GM21529 (cell line): ENCODE measurements around the gene CAPN2.
"Not testable (repeated sequence)": the region's sequence is repeated elsewhere in the genome, so short reads cannot be mapped to it uniquely, and the experiment has no call there.

Experiments used
- ATAC-seq: cut with Tn5 transposase; IDR thresholded peaks from one replicate; pipeline ENCODE4 v1.9.1; 2021; ENCODE audit not compliant: unreplicated experiment

Gene CAPN2

DNA sequence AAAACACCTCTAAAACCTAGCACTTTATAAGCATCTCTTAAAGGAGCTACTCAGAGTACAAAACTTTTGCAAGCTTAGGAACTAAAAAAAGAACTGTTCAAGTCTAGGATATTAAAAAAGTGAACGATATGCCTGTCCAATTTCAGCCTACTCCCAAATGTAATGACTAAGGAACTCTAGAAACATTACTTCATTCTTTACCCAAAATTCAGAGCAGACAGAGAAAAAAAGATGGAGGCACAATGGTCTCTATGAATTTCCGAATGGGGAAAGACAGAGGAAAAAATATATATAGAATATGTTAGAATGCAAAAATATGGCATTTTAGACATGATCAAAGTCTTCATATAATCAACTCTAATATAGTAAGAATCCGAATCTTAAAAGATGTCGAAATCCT is 72.2 kb downstream of the CAPN2 start:
- no peak for ATAC-seq

DNA sequence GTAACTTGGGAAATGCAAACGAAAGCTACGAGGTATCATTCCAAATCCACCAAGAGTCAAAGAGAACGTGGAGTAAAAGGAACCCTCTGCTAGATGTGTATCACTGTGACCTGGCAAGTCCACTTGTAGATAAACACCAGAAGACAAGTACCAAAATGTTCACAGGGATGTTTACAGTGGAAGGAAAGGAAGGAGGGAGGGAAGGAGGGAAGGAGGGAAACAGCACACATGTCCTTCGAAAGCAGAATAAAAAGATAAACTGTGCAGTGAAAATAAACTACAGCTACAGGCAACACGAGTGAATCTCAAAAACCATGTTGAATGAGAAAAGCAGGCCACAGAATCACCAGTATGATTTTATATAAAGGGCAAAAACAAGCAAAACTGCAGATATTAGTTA is 73.5 kb downstream of the CAPN2 start:
- no peak for ATAC-seq

DNA sequence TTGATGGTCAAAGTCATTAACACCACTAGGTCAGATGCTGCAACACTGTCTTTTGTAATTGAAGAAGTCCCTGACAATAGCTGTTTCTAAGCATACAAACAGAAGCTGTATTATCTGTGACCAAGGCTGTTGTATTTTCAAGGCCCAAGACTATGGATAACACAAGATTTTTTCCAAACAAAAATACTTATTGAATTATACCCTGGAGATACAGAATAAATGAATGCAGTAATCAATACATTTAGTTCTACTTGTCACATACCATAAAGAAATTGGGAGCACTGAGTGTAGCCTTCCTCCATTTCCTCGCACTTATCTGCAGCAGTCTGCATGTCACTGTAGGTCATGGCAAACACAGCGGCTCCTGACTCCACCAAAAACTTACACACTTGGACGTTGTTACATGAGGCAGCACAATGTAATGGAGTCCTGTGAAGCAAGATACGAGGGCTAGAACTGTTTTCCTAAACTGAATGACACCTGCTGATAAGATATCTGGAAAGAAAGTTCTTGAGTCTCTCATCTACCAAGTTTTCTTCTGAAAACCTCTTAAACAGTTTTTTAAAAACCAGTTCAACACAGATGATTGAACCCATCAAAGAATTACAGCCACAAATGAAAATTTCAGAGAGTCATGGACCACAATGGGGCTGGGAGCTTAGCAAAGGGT is 76.5 kb downstream of the CAPN2 start:
- no peak for ATAC-seq

- ATAC-seq = no peak
Observed at GRCh38 chr1:223792046-223792445, 79.7 kb downstream of the CAPN2 start.

GRCh38 chr1:223793716-223794115 is 81.4 kb downstream of the CAPN2 start:
- no peak for ATAC-seq

GRCh38 chr1:223794136-223794880 is 82.0 kb downstream of the CAPN2 start:
- no peak for ATAC-seq

DNA sequence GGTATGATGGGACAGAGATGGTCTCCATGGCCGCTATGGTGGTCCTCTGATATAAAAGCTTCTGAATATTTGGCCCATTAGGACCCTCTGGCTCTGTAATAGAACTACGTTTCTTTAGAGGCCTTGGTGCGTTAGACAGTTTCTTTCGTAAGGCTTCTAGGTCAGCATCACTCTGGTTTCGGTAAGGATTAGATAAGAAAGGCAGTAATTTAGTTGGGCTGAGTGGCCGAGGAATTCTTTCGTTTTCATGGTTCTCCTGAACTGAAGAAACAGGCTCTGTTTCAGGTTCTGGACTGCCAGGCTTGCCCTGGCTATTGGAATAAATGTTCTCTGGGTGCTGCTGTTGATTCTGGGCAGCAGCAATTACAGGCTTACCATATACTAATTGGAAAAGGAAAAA is 83.9 kb downstream of the CAPN2 start:
- no peak for ATAC-seq

- ATAC-seq = no peak
Observed at GRCh38 chr1:223802032-223802431, 89.7 kb downstream of the CAPN2 start.

GRCh38 chr1:223802602-223803001 is 90.3 kb downstream of the CAPN2 start:
- no peak for ATAC-seq

- no peak for ATAC-seq
Observed at GRCh38 chr1:223803211-223803610, 90.9 kb downstream of the CAPN2 start.

- not testable (repeated sequence) for ATAC-seq
Observed at GRCh38 chr1:223809905-223810304, 97.6 kb downstream of the CAPN2 start.

DNA sequence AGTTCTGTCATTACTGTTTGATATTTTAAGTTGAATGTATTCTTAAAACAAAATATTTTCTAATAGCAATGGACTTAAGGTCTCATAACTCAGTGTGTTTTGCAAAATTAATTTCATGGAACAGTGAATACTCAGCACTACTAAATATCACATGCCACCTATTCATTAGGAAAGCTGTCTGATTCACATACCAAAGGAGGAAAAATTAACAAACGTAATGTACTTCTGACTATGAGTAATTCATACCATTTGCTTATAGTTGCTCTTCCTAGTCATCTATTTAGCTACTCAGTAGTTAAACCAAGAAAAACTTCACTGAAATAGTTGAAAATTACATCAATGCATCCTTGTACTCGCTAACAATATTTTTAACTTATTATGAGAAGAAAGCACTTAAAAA is 98.2 kb downstream of the CAPN2 start:
- ATAC-seq = no peak

GRCh38 chr1:223811634-223812101 is 99.3 kb downstream of the CAPN2 start:
- no peak for ATAC-seq

- ATAC-seq = no peak
Observed at GRCh38 chr1:223813645-223814044, 101.3 kb downstream of the CAPN2 start.

GRCh38 chr1:223815020-223815853 is 102.9 kb downstream of the CAPN2 start:
- ATAC-seq = no peak

DNA sequence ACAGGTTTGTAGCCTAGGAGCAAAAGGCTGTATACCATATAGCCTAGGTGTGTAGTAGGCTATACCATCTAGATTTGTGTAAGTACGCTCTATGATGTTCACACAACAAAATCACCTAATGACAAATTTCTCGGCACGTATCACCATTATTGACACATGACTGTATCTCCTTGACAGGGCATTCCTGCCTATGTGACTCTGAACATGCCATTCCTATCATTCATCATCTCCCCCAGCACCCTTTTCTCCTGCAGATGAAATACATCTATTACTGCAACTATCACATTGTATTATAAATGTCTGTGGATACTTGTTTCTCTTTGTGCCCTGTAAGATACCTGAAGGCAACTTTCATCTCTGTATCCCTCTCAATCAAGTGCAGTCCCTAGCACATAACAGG is 103.5 kb downstream of the CAPN2 start:
- ATAC-seq = no peak

DNA sequence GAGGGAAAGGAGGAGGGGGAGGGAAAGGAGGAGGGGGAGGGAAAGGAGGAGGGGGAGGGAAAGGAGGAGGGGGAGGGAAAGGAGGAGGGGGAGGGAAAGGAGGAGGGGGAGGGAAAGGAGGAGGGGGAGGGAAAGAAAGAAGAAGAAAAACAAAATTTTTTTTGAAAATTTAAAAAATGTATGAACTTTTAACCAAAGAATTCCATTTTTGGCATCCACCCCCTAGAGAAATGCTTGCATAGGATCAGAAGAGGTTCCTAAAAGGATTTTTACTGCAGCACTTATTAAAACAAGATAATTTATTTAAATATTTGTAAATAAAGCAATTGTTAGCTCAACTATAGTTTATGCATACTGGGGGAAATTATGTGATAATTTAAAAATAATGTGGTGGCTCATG is 104.9 kb downstream of the CAPN2 start:
- ATAC-seq = not testable (repeated sequence)

- ATAC-seq = no peak
Observed at GRCh38 chr1:223819730-223820514, 107.6 kb downstream of the CAPN2 start.

DNA sequence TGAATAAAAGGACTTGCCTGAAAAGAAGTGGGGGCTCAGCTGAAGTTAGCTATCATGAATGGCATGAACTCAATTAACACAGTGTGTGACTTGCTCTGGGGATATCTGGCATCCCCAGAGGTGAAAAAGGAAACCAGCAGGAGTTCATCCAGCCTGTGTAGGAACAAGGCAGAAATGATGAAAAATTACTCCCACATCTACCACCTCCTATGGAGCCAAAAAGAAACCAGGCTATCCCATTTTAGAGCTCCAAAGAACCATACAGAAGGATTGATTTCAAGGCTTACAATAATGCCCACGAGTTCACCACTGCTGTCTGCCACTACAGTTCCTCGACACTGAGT is 108.1 kb downstream of the CAPN2 start:
- ATAC-seq = no peak

DNA sequence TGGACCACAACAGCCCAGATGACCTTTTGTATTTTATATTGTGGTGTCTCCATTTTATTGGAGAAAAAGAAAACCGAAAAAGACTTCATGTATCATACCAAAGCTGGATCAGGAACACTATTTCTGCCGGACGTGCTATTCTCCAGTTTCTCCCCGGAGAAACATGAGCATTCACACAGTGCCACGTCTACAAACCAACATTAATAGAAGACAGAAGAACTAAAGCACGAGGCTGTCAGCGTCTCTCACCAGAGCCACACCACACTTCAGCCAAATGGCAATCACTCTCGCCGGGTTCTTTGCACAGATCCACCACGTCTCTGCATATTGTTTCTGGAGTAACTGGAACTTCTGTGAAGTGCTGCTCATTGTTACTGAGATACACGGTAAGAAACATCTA is 108.6 kb downstream of the CAPN2 start:
- no peak for ATAC-seq

GRCh38 chr1:223824287-223824686 is 111.9 kb downstream of the CAPN2 start:
- ATAC-seq = no peak
